Measurements from ENCODE around the gene PLD1. TPM values are rescaled to one million over a fixed set of nuclear protein-coding genes. Genes with fewer than 3 reads are reported as not detected.

Gene PLD1
- total RNA-seq, 2 experiments from 2014 or later: 2.0 to 3.4 TPM

DNA sequence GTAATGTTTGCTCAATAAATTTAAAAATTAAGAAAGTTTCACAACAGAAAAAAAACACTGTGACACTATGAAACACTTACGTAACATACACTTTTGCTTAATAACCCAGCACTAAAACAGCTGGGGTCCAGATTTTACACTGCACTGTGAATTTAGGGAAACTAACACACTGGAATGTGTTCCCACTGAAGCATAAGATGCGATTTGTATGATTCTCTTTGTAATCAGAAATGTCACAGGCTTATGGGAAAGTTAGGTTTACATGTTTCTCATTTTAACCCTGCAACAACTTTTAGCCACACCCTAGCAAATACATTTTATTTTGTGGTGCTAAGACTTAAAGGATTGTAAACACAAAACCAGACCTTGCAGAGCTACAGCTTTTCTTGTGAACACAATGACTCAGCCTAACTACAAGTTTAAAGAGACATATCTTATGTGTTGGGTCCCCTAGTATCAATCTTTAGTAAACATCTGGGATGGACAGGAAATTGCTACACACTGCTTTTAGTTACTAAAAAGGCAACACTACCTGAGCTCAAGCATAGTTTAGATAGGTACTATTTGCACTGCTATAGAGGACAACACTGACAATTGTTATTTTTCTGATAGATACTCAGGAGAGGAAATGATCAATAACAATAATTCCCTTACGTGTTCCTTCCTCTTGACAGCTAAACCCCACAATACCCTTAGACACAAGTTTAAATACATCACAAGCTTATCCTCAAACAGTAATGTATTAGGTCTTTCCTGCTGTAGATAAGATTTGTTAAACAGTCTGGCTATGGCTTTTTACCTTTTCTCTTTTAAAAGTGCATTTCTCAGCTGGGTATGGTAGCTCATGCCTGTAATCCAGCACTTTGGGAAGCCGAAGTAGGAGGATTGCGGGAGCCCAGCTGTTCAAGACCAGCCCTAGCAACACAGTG lies 3.8 kb downstream of the PLD1 start:
- H3K9me3 Mint-ChIP-seq (ENCODE audit: low read depth): no peaks in the 10 kb centered on the region
- DNase-seq (no peak), ATAC-seq (no peak)
- H3K4me1 Mint-ChIP-seq: peaks cover 17% of the 10 kb centered on the region
- peaks cover 2% of the 10 kb centered on the region for H3K36me3 Mint-ChIP-seq
- no peak overlapping the region for H3K27ac Mint-ChIP-seq
- CTCF ChIA-PET: interaction anchor here (1.1 to 1.3 kb wide), 2 partner anchors 11 to 34 kb away, joined by 3 read pairs; no protein-coding TSS in a partner anchor
- peaks cover 39% of the 10 kb centered on the region for H3K27me3 Mint-ChIP-seq
- no peak overlapping the region for H3K4me3 Mint-ChIP-seq

DNA sequence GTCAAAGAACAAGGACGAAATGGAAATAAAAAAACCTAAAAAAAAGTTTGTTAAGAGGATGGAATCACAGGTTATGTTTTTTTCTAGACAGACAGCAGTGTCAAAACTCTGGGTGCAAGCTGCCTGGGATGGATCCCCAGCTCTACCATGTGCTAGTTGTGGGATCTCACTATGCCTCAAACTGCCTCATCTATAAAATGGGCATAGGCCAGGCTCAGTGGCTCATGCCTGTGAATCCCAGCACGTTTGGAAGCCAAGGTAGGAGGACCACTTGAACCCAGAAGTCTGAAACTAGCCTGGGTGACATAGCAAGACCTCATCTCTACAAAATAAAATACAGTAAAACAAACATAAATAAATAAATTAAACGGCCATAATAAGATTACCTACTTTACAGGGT lies 4.6 kb downstream of the PLD1 start:
- no peak overlapping the region for H3K27ac Mint-ChIP-seq
- H3K4me3 Mint-ChIP-seq: no peak overlapping the region
- peaks cover 31% of the 10 kb centered on the region for H3K27me3 Mint-ChIP-seq
- no peaks in the 10 kb centered on the region for H3K9me3 Mint-ChIP-seq (ENCODE audit: low read depth)
- H3K4me1 Mint-ChIP-seq: peaks cover 17% of the 10 kb centered on the region
- DNase-seq (no peak), ATAC-seq (no peak)
- CTCF ChIA-PET: no interaction called here
- peaks cover 2% of the 10 kb centered on the region for H3K36me3 Mint-ChIP-seq

DNA sequence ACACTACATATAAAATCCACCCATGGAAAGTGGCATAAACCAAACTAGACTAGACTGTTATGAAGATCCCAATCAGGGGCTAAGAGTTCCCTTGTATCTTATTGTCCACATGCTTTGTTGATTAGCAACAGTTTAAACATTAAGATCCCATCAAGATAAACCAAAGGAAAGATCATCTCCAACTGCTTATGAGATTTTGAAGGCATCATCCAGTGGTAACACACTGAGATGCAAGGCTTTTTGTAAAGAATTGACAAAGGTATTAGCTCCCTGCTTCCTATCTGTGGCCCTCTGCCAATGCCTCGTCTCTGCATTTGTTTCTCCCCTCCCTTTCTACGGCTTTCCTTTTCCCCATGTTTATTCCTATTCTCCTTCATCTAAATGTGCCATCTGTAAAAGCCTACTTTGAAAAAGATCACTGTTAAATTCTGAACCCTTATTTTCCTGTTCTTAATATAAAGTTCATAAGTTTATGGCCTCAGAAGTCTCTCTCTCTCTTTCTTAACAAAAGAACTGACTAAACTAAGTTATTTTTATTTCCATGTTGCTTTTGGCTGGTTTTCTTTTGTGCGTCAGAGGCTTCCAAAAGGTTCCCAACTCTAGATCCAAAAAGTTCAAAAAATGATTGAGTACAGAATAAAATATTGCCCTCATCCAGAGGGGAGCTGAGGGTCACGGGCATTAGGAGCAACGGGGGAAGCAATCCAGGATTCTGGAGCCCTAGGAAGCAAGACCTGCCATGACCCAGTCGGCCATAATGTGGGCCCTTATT lies 5.5 kb downstream of the PLD1 start:
- Mint-ChIP-seq H3K36me3 (peaks cover 2% of the 10 kb centered on the region), H3K27me3 (peaks cover 26% of the 10 kb centered on the region), H3K27ac (no peak overlapping the region), H3K4me1 (peaks cover 12% of the 10 kb centered on the region), H3K9me3 (ENCODE audit: low read depth) (no peaks in the 10 kb centered on the region), H3K4me3 (no peak overlapping the region)
- ATAC-seq (no peak), DNase-seq (no peak)
- CTCF ChIA-PET: no interaction called here

DNA sequence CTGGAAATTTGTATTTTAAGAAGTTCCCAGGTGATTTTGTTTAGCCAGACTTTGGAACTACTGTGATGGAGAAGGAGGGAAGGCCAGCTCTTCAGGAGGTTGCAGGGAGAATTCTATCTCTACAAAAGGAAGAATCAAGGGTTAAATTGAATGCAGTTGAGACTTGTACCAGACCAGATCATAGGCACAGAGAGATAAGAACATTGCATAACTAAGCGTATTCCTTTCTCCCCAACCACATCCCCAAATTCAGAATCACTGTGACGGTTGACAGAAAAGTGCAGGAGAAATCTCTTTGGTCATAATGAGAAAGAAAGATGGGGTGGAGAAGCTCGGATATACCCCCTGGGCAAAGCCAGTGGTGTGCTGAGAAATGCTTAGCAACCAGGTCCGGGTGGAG lies 7.2 kb downstream of the PLD1 start:
- no peak for ATAC-seq
- Mint-ChIP-seq H3K36me3 (no peaks in the 10 kb centered on the region), H3K27ac (no peak overlapping the region), H3K9me3 (ENCODE audit: low read depth) (no peaks in the 10 kb centered on the region), H3K4me1 (peaks cover 4% of the 10 kb centered on the region), H3K27me3 (peaks cover 16% of the 10 kb centered on the region), H3K4me3 (no peak overlapping the region)
- CTCF ChIA-PET: interaction anchor here (0.9 kb wide), 1 partner anchor 31 kb away, joined by 3 read pairs; no protein-coding TSS in a partner anchor
- DNase-seq: no peak

DNA sequence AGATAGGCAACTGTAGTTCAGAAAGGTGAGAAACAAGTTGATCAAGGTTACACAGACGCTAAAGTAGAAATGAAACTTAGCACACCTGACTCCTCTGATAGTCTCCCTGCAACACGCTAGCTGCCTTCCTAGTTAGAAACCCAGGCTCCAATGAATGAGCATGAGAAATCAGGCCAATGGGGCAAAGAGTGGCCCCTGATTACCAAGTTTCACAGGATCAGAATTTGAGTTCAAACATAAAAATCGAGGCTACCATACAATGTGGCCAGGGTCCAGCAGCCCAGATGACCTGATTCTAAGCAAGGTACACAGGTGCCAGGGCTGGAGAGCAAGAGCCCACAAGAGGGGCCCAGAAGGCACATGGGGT lies 7.7 kb downstream of the PLD1 start:
- H3K27me3 Mint-ChIP-seq: peaks cover 13% of the 10 kb centered on the region
- no peak overlapping the region for H3K4me3 Mint-ChIP-seq
- peaks cover 4% of the 10 kb centered on the region for H3K4me1 Mint-ChIP-seq
- no peaks in the 10 kb centered on the region for H3K9me3 Mint-ChIP-seq (ENCODE audit: low read depth)
- DNase-seq (no peak), ATAC-seq (no peak)
- no peak overlapping the region for H3K27ac Mint-ChIP-seq
- H3K36me3 Mint-ChIP-seq: no peaks in the 10 kb centered on the region
- CTCF ChIA-PET: interaction anchor here (0.9 kb wide), 1 partner anchor 30 kb away, joined by 3 read pairs; no protein-coding TSS in a partner anchor

DNA sequence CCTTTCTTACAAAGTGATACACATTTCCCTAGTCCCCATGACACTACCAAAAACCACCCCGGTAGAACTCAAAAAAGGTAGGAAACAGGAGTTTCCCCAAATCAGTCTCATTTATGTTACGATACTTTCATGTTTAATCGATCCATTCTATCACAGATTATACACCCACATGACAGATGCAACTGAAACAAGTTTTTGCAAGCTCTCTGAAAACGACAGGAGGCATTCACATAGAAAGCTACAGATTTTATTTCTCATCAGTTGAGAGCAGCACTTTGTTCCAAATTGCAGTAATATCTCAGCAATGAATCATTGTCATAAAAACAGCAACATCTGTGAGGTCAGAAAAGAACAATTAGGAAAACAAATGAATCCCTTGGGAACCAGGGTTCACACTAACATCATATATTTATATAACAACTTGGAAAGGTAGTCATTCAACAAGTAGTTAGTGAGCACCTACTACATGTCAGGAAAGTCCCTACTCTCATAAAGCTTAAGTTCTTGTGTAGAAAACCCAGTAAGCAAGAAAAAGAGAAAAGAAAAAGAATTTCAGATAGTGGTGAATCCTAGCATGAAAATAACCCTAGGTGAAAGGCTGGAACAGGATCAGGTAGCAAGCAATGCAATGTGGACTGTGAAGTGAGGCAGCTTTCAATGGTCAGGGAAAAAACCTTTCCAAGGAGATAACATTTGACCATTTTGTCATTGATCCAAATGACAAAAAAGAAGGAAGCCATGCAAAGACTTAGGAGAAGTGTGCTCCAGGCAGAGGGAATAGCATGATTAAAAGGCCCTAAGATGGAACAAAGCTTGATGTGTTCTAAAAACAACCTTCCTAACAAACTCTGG lies 8.3 kb downstream of the PLD1 start:
- Mint-ChIP-seq H3K9me3 (ENCODE audit: low read depth) (no peaks in the 10 kb centered on the region), H3K36me3 (no peaks in the 10 kb centered on the region), H3K4me1 (peaks cover 4% of the 10 kb centered on the region), H3K4me3 (no peak overlapping the region), H3K27me3 (peaks cover 9% of the 10 kb centered on the region), H3K27ac (no peak overlapping the region)
- DNase-seq (no peak), ATAC-seq (no peak)
- CTCF ChIA-PET: interaction anchor here (0.9 kb wide), 1 partner anchor 29 kb away, joined by 3 read pairs; no protein-coding TSS in a partner anchor

DNA sequence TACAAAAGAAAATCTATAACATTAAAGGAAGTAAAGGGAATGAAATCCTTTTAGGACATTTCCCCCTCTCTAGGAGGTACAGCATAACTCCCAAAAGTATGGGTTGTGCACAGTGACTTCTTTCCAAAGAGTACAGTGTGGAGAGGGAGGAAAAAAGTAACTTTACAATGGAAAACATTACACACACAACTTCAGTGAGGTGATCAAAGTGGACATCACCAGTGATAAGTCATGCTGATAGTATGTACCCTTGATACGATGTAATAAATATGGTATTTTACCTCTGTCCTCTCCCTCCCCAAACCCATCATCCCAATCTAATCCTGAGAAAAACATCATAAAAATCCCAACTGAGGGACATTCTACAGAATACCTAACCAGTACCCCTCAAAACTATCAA lies 10.8 kb downstream of the PLD1 start:
- CTCF ChIA-PET: no interaction called here
- H3K27me3 Mint-ChIP-seq: peaks cover 7% of the 10 kb centered on the region
- no peaks in the 10 kb centered on the region for H3K4me1 Mint-ChIP-seq

DNA sequence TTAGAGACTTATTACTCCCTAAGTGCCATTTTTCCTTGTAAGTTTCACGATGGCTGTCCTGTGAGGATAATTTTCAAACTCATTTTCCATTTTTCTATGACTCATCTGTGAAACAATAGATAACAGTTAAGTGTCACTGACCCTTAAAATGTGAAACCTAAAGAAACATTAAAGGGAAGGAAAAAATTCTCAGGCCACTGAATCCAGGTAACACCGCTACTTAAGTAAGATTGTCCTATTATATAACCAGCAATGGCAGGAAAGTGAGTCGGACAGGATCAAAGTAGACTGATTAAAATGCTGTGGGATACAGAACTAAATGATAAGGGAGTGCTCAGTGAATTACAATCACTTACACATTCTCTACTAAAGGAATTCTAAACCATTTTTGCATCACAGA lies 12.4 kb downstream of the PLD1 start:
- ATAC-seq (no peak), DNase-seq (no peak)
- no peak overlapping the region for H3K27ac Mint-ChIP-seq
- CTCF ChIA-PET: no interaction called here
- peaks cover 5% of the 10 kb centered on the region for H3K27me3 Mint-ChIP-seq
- no peak overlapping the region for H3K4me3 Mint-ChIP-seq
- no peaks in the 10 kb centered on the region for H3K36me3 Mint-ChIP-seq
- no peaks in the 10 kb centered on the region for H3K9me3 Mint-ChIP-seq (ENCODE audit: low read depth)
- no peaks in the 10 kb centered on the region for H3K4me1 Mint-ChIP-seq

More for the DNA sequence above, 10.8 kb downstream of the PLD1 start:
- H3K36me3 Mint-ChIP-seq: no peaks in the 10 kb centered on the region
- ATAC-seq: no peak
- H3K27ac Mint-ChIP-seq: no peak overlapping the region
- H3K9me3 Mint-ChIP-seq (ENCODE audit: low read depth): no peaks in the 10 kb centered on the region
- DNase-seq: no peak
- no peak overlapping the region for H3K4me3 Mint-ChIP-seq

DNA sequence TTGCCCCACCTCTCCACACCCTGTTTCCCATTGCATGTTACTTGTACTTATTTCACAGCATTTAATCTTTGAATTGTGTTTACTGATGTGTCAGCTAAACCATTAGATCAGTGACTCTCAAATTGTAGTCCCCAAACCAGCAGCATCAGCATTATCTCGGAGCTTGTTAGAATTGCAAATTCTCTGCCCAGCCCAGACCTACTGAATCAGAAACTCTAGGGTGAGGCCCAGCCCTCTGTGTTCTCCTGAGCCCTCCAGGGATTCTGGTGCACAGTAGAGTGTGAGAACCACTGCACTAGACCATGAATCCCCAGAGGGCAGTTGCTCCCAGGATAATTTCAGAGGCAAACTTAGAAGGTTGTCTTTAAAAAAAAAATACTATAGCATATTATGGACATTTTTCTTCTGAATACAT lies 13.0 kb downstream of the PLD1 start:
- no peak overlapping the region for H3K27ac Mint-ChIP-seq
- peaks cover 5% of the 10 kb centered on the region for H3K27me3 Mint-ChIP-seq
- no peaks in the 10 kb centered on the region for H3K36me3 Mint-ChIP-seq
- CTCF ChIA-PET: no interaction called here
- no peak for ATAC-seq
- H3K9me3 Mint-ChIP-seq (ENCODE audit: low read depth): no peaks in the 10 kb centered on the region
- no peaks in the 10 kb centered on the region for H3K4me1 Mint-ChIP-seq
- no peak overlapping the region for H3K4me3 Mint-ChIP-seq
- DNase-seq: no peak

DNA sequence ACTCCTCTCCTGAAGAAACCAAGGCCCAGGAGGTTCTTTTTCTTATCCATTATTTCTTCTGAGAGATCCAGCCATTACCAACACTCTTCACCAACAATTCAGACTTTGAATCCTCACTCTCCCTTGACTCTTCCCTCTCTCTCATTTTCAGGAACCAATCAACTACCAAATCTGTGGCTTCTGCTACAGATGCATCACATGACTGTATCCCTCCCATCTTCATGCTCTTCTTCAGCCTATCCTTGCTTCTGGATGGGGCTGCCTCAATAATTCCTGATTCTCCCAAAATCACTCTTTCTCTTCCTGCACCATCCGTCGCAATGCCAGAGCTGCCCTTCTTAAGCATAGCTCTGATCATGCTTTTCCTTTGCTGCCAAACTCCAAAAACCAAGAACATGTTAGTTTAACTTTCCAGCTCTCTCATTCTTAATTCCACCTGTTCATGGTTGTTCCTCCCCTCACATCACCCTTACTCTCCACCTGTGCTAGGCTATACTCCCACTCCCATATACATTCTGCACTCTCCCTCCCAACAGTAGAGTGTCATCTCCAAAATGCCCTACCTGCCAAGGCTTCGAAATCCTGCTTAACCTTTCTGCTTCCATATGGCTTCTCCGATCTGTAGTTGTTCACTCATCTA lies 13.5 kb downstream of the PLD1 start:
- no peaks in the 10 kb centered on the region for H3K36me3 Mint-ChIP-seq
- H3K27me3 Mint-ChIP-seq: peaks cover 3% of the 10 kb centered on the region
- CTCF ChIA-PET: interaction anchor here (1.7 kb wide), 1 partner anchor 10 kb away, joined by 3 read pairs; no protein-coding TSS in a partner anchor
- H3K4me3 Mint-ChIP-seq: no peak overlapping the region
- ATAC-seq (no peak), DNase-seq (no peak)
- no peaks in the 10 kb centered on the region for H3K9me3 Mint-ChIP-seq (ENCODE audit: low read depth)
- no peaks in the 10 kb centered on the region for H3K4me1 Mint-ChIP-seq
- no peak overlapping the region for H3K27ac Mint-ChIP-seq

DNA sequence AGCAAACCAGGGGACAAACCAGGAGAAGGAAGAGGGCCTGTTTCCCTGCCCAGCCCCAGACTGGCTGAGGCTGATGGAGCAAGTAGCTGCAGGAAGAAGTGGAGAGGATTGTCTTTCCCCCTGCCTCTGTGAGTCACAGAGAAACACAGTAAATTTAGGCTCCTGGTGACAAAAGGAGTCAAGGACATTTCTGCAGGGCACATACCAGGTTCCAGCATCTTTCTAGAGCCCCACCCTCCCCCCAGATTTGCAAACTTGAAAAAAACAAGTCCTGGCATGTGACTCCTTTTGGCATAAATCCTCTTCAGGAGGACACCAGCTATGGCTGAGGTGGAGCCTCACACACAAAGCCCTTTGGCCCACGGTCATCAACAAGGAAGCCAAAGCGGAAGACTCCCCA lies 17.8 kb downstream of the PLD1 start:
- DNase-seq (no peak), ATAC-seq (no peak)
- Mint-ChIP-seq H3K36me3 (no peaks in the 10 kb centered on the region), H3K4me3 (no peak overlapping the region), H3K27me3 (peaks cover 5% of the 10 kb centered on the region), H3K9me3 (ENCODE audit: low read depth) (no peaks in the 10 kb centered on the region), H3K4me1 (no peaks in the 10 kb centered on the region), H3K27ac (no peak overlapping the region)
- CTCF ChIA-PET: interaction anchor here (0.8 kb wide), 1 partner anchor 20 kb away, joined by 3 read pairs; no protein-coding TSS in a partner anchor

DNA sequence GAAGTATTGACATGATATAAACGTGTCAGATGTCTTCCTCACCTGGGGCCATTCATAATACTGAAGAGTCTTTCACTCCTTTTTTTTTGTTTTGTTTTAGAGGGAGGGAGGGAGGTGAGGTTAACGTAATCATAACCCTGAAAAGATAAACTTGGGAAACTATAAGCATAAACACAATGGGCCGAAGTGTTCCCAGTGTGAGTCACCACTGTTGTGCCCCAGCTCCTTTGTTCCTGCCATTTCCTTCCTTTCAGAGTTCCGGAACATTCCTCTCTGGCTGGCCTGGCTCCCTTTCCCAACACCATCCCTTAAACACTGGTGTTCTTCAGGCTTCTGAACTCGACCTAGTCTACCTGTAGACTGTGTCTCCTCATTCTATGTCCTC lies 18.6 kb downstream of the PLD1 start:
- H3K27ac Mint-ChIP-seq: no peak overlapping the region
- H3K4me3 Mint-ChIP-seq: no peak overlapping the region
- no peaks in the 10 kb centered on the region for H3K36me3 Mint-ChIP-seq
- ATAC-seq (no peak), DNase-seq (no peak)
- no peaks in the 10 kb centered on the region for H3K4me1 Mint-ChIP-seq
- H3K9me3 Mint-ChIP-seq (ENCODE audit: low read depth): no peaks in the 10 kb centered on the region
- CTCF ChIA-PET: interaction anchor here (0.8 kb wide), 1 partner anchor 19 kb away, joined by 3 read pairs; no protein-coding TSS in a partner anchor
- peaks cover 9% of the 10 kb centered on the region for H3K27me3 Mint-ChIP-seq
